ENCODE results near the gene C22orf31. TPM values are rescaled to one million over a fixed set of nuclear protein-coding genes. Genes with fewer than 3 reads are reported as not detected.

The C22orf31 gene
- total RNA-seq, result not detected
- long read RNA-seq, result 0 reads

- no peak for DNase-seq (ENCODE audit: missing footprints)
- ATAC-seq, result no peak
- intact Hi-C loops (cut with DNase I), result no loop called here
Observed at GRCh38 chr22:29061773-29062172, at the start of gene C22orf31. Gene C22orf31, minus strand, starts transcription at chr22:29061831. Its CDS starts 39 bp downstream, at chr22:29061792.

GRCh38 chr22:29110946-29111345 lies 49.3 kb upstream of the C22orf31 start:
- ATAC-seq (no peak), DNase-seq (ENCODE audit: missing footprints) (no peak)
- intact Hi-C loops (cut with DNase I), result no loop called here

- DNase-seq (ENCODE audit: missing footprints), result no peak
- peak; percentile 31 for ATAC-seq
- intact Hi-C loops (cut with DNase I), result no loop called here
Observed at GRCh38 chr22:29109822-29110221, 48.2 kb upstream of the C22orf31 start.

GRCh38 chr22:29108137-29108536 lies 46.5 kb upstream of the C22orf31 start:
- intact Hi-C loops (cut with DNase I), result no loop called here
- DNase-seq (ENCODE audit: missing footprints) (no peak), ATAC-seq (no peak)

- no peak for DNase-seq (ENCODE audit: missing footprints)
- peak; percentile 48 for ATAC-seq
- intact Hi-C loops (cut with DNase I), result no loop called here
Observed at GRCh38 chr22:29106839-29107238, 45.2 kb upstream of the C22orf31 start.

GRCh38 chr22:29105468-29105867 lies 43.8 kb upstream of the C22orf31 start:
- intact Hi-C loops (cut with DNase I), result no loop called here
- DNase-seq (ENCODE audit: missing footprints), result no peak
- ATAC-seq, result no peak

- intact Hi-C loops (cut with DNase I), result no loop called here
- no peak for ATAC-seq
Observed at GRCh38 chr22:29103121-29103520, 41.5 kb upstream of the C22orf31 start.

GRCh38 chr22:29102300-29102699 lies 40.7 kb upstream of the C22orf31 start:
- intact Hi-C loops (cut with DNase I), result no loop called here
- DNase-seq (ENCODE audit: missing footprints) (no peak), ATAC-seq (no peak)

More at GRCh38 chr22:29103121-29103520, 41.5 kb upstream of the C22orf31 start:
- no peak for DNase-seq (ENCODE audit: missing footprints)

GRCh38 chr22:29098296-29098695 lies 36.7 kb upstream of the C22orf31 start:
- intact Hi-C loops (cut with DNase I), result no loop called here

GRCh38 chr22:29096736-29097669 lies 35.4 kb upstream of the C22orf31 start:
- DNase-seq (ENCODE audit: missing footprints), result no peak
- intact Hi-C loops (cut with DNase I), result no loop called here
- peak; percentile 68 for ATAC-seq

More at GRCh38 chr22:29098296-29098695, 36.7 kb upstream of the C22orf31 start:
- ATAC-seq, result no peak
- DNase-seq (ENCODE audit: missing footprints), result no peak

- intact Hi-C loops (cut with DNase I), result no loop called here
- DNase-seq (ENCODE audit: missing footprints), result no peak
- ATAC-seq, result no peak
Observed at GRCh38 chr22:29095459-29095858, 33.8 kb upstream of the C22orf31 start.

GRCh38 chr22:29093501-29094300 lies 32.1 kb upstream of the C22orf31 start:
- DNase-seq (ENCODE audit: missing footprints), result no peak
- intact Hi-C loops (cut with DNase I), result loop anchor here (5.0 kb wide), 1 partner anchor 59 kb away; no protein-coding TSS in a partner anchor

GRCh38 chr22:29093030-29093429 lies 31.4 kb upstream of the C22orf31 start:
- intact Hi-C loops (cut with DNase I), result loop anchor here (5.0 kb wide), 1 partner anchor 59 kb away; no protein-coding TSS in a partner anchor
- DNase-seq (ENCODE audit: missing footprints), result no peak
- ATAC-seq, result no peak

More at GRCh38 chr22:29093501-29094300, 32.1 kb upstream of the C22orf31 start:
- peak; percentile 85 for ATAC-seq

GRCh38 chr22:29092243-29092642 lies 30.6 kb upstream of the C22orf31 start:
- no peak for ATAC-seq
- intact Hi-C loops (cut with DNase I), result loop anchor here (5.0 kb wide), 1 partner anchor 60 kb away; no protein-coding TSS in a partner anchor
- no peak for DNase-seq (ENCODE audit: missing footprints)

- intact Hi-C loops (cut with DNase I), result loop anchor here (5.0 kb wide), 1 partner anchor 62 kb away; no protein-coding TSS in a partner anchor
- no peak for ATAC-seq
- DNase-seq (ENCODE audit: missing footprints), result no peak
Observed at GRCh38 chr22:29090039-29090438, 28.4 kb upstream of the C22orf31 start.

GRCh38 chr22:29089507-29089906 lies 27.9 kb upstream of the C22orf31 start:
- intact Hi-C loops (cut with DNase I), result no loop called here
- DNase-seq (ENCODE audit: missing footprints) (no peak), ATAC-seq (no peak)

- ATAC-seq, result no peak
- DNase-seq (ENCODE audit: missing footprints), result no peak
- intact Hi-C loops (cut with DNase I), result no loop called here
Observed at GRCh38 chr22:29088809-29089208, 27.2 kb upstream of the C22orf31 start.

- DNase-seq (ENCODE audit: missing footprints), result no peak
- no peak for ATAC-seq
- intact Hi-C loops (cut with DNase I), result no loop called here
Observed at GRCh38 chr22:29087012-29087411, 25.4 kb upstream of the C22orf31 start.

- intact Hi-C loops (cut with DNase I), result no loop called here
- no peak for DNase-seq (ENCODE audit: missing footprints)
- no peak for ATAC-seq
Observed at GRCh38 chr22:29083933-29084591, 22.4 kb upstream of the C22orf31 start.
